SK-N-SH treated with all-trans-retinoic acid at 6 μM for 48 hours (cell line): ENCODE results near the gene C20orf202.

ENCODE experiments used
- ATAC-seq: fragments of 200-7000 bp; cut with Tn5 transposase; 3 replicates; pipeline ENCODE4 v1.9.1; 2020; ENCODE audit warnings: mild to moderate bottlenecking, moderate library complexity
- ARNTL ChIP-seq: fragments of 450-650 bp; formaldehyde crosslinking; IDR thresholded peaks from 2 replicates; pipeline ENCODE4 v1.5.0; 2020; ENCODE audit warnings: low read depth, mild to moderate bottlenecking, moderate library complexity, borderline replicate concordance
- BACH2 ChIP-seq: fragments of 250-450 bp; sonication (Bioruptor Pico); IDR thresholded peaks from 2 replicates; pipeline ENCODE4 v1.9.0; 2021; ENCODE audit warnings: mild to moderate bottlenecking, borderline replicate concordance
- CSDC2 ChIP-seq: fragments of 250-450 bp; sonication (Bioruptor Pico); IDR thresholded peaks from 2 replicates; pipeline ENCODE4 v1.5.0; 2020; ENCODE audit warnings: mild to moderate bottlenecking, moderate library complexity
- CSRNP3 ChIP-seq: fragments of 250-450 bp; sonication (Bioruptor Pico); IDR thresholded peaks from 2 replicates; pipeline ENCODE4 v1.5.1; 2021; ENCODE audit warnings: mild to moderate bottlenecking, moderate library complexity
- ESRRG ChIP-seq: fragments of 250-450 bp; sonication (Bioruptor Pico); IDR thresholded peaks from 2 replicates; pipeline ENCODE4 v1.6.1; 2021; ENCODE audit warnings: mild to moderate bottlenecking
- GLIS3 ChIP-seq: fragments of 250-450 bp; sonication (Bioruptor Pico); IDR thresholded peaks from 2 replicates; pipeline ENCODE4 v1.5.0; 2020; ENCODE audit warnings: mild to moderate bottlenecking, moderate library complexity
- ISL1 ChIP-seq: fragments of 250-450 bp; sonication (Bioruptor Pico); IDR thresholded peaks from 2 replicates; pipeline ENCODE4 v2.1.2; 2022; ENCODE audit warnings: mild to moderate bottlenecking, moderate library complexity
- OSR1 ChIP-seq: fragments of 250-450 bp; sonication (Bioruptor Pico); IDR thresholded peaks from 2 replicates; pipeline ENCODE4 v1.8.0; 2022; ENCODE audit warnings: moderate library complexity, mild to moderate bottlenecking, inconsistent platforms
- POU6F1 ChIP-seq: fragments of 250-450 bp; sonication (Bioruptor Pico); IDR thresholded peaks from 2 replicates; pipeline ENCODE4 v1.8.0; 2021; ENCODE audit warnings: low read depth, mild to moderate bottlenecking, moderate library complexity, borderline replicate concordance
- PPARA ChIP-seq: fragments of 250-450 bp; sonication (Bioruptor Pico); IDR thresholded peaks from 2 replicates; pipeline ENCODE4 v1.5.0; 2020; ENCODE audit warnings: mild to moderate bottlenecking, borderline replicate concordance
- RARB ChIP-seq: fragments of 250-450 bp; sonication (Bioruptor Pico); IDR thresholded peaks from 2 replicates; pipeline ENCODE4 v1.8.0; 2021; ENCODE audit warnings: mild to moderate bottlenecking, moderate library complexity
- SNAI2 ChIP-seq: fragments of 250-450 bp; sonication (Bioruptor Pico); IDR thresholded peaks from 2 replicates; pipeline ENCODE4 v1.5.0; 2020; ENCODE audit warnings: mild to moderate bottlenecking, moderate library complexity
- TCF4 ChIP-seq: fragments of 250-450 bp; sonication (Bioruptor Pico); IDR thresholded peaks from 2 replicates; pipeline ENCODE4 v1.8.0; 2021; ENCODE audit warnings: mild to moderate bottlenecking, moderate library complexity, borderline replicate concordance
- TOX ChIP-seq: fragments of 250-450 bp; sonication (Bioruptor Pico); IDR thresholded peaks from 2 replicates; pipeline ENCODE4 v1.8.0; 2021; ENCODE audit warnings: mild to moderate bottlenecking, moderate library complexity, borderline replicate concordance
- ZC3H10 ChIP-seq: fragments of 250-450 bp; sonication (Bioruptor Pico); IDR thresholded peaks from 2 replicates; pipeline ENCODE4 v1.5.1; 2021; ENCODE audit warnings: mild to moderate bottlenecking, moderate library complexity
- ZFP3 ChIP-seq: fragments of 250-450 bp; sonication (Bioruptor Pico); IDR thresholded peaks from 2 replicates; pipeline ENCODE4 v1.5.0; 2020; ENCODE audit warnings: mild to moderate bottlenecking, moderate library complexity
- ZFP30 ChIP-seq: fragments of 450-650 bp; formaldehyde crosslinking; IDR thresholded peaks from 2 replicates; pipeline ENCODE4 v1.5.0; 2022; ENCODE audit warnings: mild to moderate bottlenecking, moderate library complexity
- ZNF565 ChIP-seq: fragments of 450-650 bp; formaldehyde crosslinking; conservative IDR thresholded peaks from 2 replicates; pipeline ENCODE4 v1.5.0; 2020; ENCODE audit warnings: low read depth, mild to moderate bottlenecking, moderate library complexity
- ZNF70 ChIP-seq: fragments of 450-650 bp; formaldehyde crosslinking; IDR thresholded peaks from 2 replicates; pipeline ENCODE4 v1.5.0; 2020; ENCODE audit warnings: mild to moderate bottlenecking, moderate library complexity
- ZNF8 ChIP-seq: fragments of 450-650 bp; formaldehyde crosslinking; IDR thresholded peaks from 2 replicates; pipeline ENCODE4 v1.5.0; 2020; ENCODE audit warnings: mild to moderate bottlenecking, moderate library complexity
- TF ChIP-seq, protein P1 (sequence below): fragments of 250-450 bp; sonication (Bioruptor Pico); IDR thresholded peaks from 2 replicates; pipeline ENCODE4 v1.5.1; 2020; ENCODE audit warnings: low read depth, mild to moderate bottlenecking, moderate library complexity
- TF ChIP-seq, protein P2 (sequence below): fragments of 250-450 bp; sonication (Bioruptor Pico); IDR thresholded peaks from 2 replicates; pipeline ENCODE4 v1.8.0; 2020; ENCODE audit warnings: mild to moderate bottlenecking, moderate library complexity, borderline replicate concordance

Gene C20orf202

GRCh38 chr20:1187605-1188171 lies 15.6 kb upstream of the C20orf202 start:
- ATAC-seq = no peak
- no peak for TF ChIP-seq PPARA (CRISPR knock-in tag)
- no peak for TF ChIP-seq BACH2 (CRISPR knock-in tag)
- TF ChIP-seq, all 23 proteins: peak for 0

DNA sequence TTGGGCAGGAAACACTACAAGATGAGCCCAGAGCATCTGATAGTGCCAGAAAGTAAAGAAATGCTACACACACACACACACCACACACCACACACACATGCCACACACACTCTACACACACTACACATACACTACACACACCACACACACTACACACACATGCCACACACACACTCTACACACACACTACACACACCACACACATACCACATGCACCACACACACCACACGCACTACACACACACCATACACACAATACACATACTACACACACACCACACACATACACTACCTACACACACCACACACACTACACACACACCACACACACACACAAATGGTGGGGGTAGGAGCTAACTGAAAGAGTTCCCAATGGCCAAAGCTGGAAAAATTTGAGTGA lies 14.9 kb upstream of the C20orf202 start:
- ATAC-seq = no peak
- TF ChIP-seq OSR1 (CRISPR knock-in tag) = no peak
- TF ChIP-seq TOX (CRISPR knock-in tag) = no peak
- no peak for TF ChIP-seq ZFP3 (CRISPR knock-in tag)
- TF ChIP-seq CSDC2 (CRISPR knock-in tag) = no peak
- no peak for TF ChIP-seq ARNTL
- TF ChIP-seq ZNF70 (CRISPR knock-in tag) = no peak
- TF ChIP-seq RARB (CRISPR knock-in tag) = no peak
- TF ChIP-seq TCF4 (CRISPR knock-in tag) = no peak
- TF ChIP-seq BACH2 (CRISPR knock-in tag) = no peak
- TF ChIP-seq ESRRG = no peak
- TF ChIP-seq CSRNP3 = no peak
- no peak for TF ChIP-seq ISL1 (CRISPR knock-in tag)
- TF ChIP-seq PPARA (CRISPR knock-in tag) = no peak
- no peak for TF ChIP-seq ZNF8 (CRISPR knock-in tag)
- no peak for TF ChIP-seq ZFP30 (CRISPR knock-in tag)
- no peak for TF ChIP-seq SNAI2
- TF ChIP-seq, protein P1, sequence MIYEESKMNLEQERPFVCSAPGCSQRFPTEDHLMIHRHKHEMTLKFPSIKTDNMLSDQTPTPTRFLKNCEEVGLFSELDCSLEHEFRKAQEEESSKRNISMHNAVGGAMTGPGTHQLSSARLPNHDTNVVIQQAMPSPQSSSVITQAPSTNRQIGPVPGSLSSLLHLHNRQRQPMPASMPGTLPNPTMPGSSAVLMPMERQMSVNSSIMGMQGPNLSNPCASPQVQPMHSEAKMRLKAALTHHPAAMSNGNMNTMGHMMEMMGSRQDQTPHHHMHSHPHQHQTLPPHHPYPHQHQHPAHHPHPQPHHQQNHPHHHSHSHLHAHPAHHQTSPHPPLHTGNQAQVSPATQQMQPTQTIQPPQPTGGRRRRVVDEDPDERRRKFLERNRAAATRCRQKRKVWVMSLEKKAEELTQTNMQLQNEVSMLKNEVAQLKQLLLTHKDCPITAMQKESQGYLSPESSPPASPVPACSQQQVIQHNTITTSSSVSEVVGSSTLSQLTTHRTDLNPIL (CRISPR knock-in tag) = no peak
- no peak for TF ChIP-seq GLIS3
- no peak for TF ChIP-seq ZNF565 (CRISPR knock-in tag)
- TF ChIP-seq, protein P2, sequence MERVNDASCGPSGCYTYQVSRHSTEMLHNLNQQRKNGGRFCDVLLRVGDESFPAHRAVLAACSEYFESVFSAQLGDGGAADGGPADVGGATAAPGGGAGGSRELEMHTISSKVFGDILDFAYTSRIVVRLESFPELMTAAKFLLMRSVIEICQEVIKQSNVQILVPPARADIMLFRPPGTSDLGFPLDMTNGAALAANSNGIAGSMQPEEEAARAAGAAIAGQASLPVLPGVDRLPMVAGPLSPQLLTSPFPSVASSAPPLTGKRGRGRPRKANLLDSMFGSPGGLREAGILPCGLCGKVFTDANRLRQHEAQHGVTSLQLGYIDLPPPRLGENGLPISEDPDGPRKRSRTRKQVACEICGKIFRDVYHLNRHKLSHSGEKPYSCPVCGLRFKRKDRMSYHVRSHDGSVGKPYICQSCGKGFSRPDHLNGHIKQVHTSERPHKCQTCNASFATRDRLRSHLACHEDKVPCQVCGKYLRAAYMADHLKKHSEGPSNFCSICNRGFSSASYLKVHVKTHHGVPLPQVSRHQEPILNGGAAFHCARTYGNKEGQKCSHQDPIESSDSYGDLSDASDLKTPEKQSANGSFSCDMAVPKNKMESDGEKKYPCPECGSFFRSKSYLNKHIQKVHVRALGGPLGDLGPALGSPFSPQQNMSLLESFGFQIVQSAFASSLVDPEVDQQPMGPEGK (CRISPR knock-in tag) = no peak

- TF ChIP-seq RARB (CRISPR knock-in tag) (no peak), ESRRG (no peak), POU6F1 (no peak), PPARA (CRISPR knock-in tag) (no peak), CSDC2 (CRISPR knock-in tag) (no peak), ISL1 (CRISPR knock-in tag) (no peak), ZC3H10 (CRISPR knock-in tag) (no peak), CSRNP3 (no peak), TOX (CRISPR knock-in tag) (no peak), GLIS3 (no peak), ZNF8 (CRISPR knock-in tag) (no peak), ARNTL (no peak), ZFP30 (CRISPR knock-in tag) (no peak), BACH2 (CRISPR knock-in tag) (no peak), TCF4 (CRISPR knock-in tag) (no peak), ZNF565 (CRISPR knock-in tag) (no peak), ZNF70 (CRISPR knock-in tag) (no peak), OSR1 (CRISPR knock-in tag) (no peak)
- TF ChIP-seq, protein P2 (CRISPR knock-in tag) = no peak
- TF ChIP-seq, protein P1 (CRISPR knock-in tag) = no peak
- no peak for ATAC-seq
These were observed 13.4 kb upstream of the C20orf202 start for GRCh38 chr20:1189827-1190226.
